ENCODE measurements around the gene HSDL2. TPM values are rescaled to one million over a fixed set of nuclear protein-coding genes. Genes with fewer than 3 reads are reported as not detected.

HSDL2 gene
- polyA plus RNA-seq, 3 donors, result 118 to 127 (median 121) TPM

Other genes with a start within 250 kb of the HSDL2 start
- 10 to 100 TPM; 31.7 to 41.4 (median 31.8) TPM for gene SUSD1, start 204.8 kb upstream of the HSDL2 start, polyA plus RNA-seq (ENCODE audit: insufficient read length in 3 of 3)
- 10 to 100 TPM; 84.3 to 94.1 (median 92.0) TPM for gene PTBP3, start 46.5 kb upstream of the HSDL2 start, polyA plus RNA-seq (ENCODE audit: insufficient read length in 3 of 3)
- 10 to 100 TPM; 13.0 to 13.6 (median 13.1) TPM for gene KIAA1958, start 106.7 kb downstream of the HSDL2 start, polyA plus RNA-seq (ENCODE audit: insufficient read length in 3 of 3)